Raji (cell line): Measurements from ENCODE around the gene CELF3.

Source experiments
- POLR2A ChIP-seq: IDR thresholded peaks from 2 replicates; pipeline ENCODE4 v1.6.1; 2011; ENCODE audit warnings: low read depth, low read length, control low read depth; ENCODE audit not compliant: insufficient read depth

The CELF3 gene

GRCh38 chr1:151716771-151717631 lies at the start of gene CELF3:
Gene CELF3 (minus strand): TSS chr1:151716803. CDS start chr1:151716020, 783 bp downstream.
- no peak for TF ChIP-seq POLR2A

DNA sequence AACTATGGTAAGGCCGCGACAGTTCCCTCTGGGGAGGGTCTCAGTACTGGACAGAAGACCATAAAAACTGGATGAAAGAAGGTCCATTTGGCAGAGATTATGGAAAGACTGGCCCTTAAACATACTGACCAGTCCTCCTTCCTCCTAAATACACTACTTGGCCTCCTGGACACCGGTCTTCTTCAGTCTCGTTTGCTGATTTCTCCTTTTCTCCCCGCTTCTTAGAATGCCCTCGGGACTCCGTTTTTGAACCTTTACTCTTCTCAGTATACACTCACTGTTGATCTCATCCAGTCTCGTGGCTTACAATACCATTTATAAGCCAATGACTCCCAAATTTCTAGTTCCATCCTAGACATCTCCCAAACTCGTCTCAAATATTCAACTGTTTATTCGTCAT lies 47.4 kb upstream of the CELF3 start:
- no peak for TF ChIP-seq POLR2A

- peak; percentile 70 for TF ChIP-seq POLR2A
Observed at GRCh38 chr1:151762941-151763921, 46.6 kb upstream of the CELF3 start, which contains the start of gene MRPL9. Gene MRPL9 (minus strand): TSS chr1:151763496. CDS start chr1:151763479, 17 bp downstream.

- TF ChIP-seq POLR2A = no peak
Observed at GRCh38 chr1:151760597-151761385, 44.2 kb upstream of the CELF3 start.

GRCh38 chr1:151759241-151759640 lies 42.6 kb upstream of the CELF3 start:
- no peak for TF ChIP-seq POLR2A

DNA sequence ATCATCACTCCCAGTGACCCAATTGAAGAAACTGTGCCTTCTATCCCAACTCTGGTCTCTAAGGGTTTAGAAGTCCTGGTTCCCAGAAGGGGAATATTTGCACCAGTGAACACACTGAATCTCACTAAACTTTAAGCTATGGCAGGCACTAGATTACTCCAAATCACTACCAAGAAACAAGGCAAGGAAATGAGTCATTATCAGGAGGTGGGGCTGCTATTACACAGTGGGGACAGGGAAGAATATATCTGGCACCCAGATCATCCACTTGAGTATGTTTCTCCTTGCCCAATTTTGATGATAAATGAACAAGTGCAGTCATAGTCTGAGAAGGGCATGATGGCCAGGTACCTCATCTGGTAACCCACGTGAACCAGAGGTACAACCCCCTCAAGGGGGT lies 39.7 kb upstream of the CELF3 start:
- TF ChIP-seq POLR2A = no peak

DNA sequence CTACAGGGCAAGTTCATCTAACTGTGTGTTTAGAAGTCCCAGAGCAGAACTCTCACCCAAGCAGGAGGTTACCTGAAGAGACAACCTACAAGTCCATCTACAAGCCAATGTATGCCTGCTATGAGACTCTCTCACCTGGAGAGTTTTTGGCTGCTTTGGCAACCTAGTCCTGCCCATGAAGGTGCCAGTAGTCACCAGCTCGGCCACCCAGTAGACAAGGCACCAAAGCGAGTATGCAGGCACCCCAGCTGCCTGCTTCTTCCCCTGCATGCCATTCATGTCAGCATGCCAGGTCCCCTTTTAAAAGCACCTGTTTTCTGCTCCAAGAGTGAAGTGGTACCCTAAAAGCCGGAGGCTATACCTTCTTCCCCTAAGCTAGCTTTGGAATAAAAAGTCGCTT lies 24.9 kb upstream of the CELF3 start:
- TF ChIP-seq POLR2A = no peak

GRCh38 chr1:151739590-151740355 lies 23.2 kb upstream of the CELF3 start:
- no peak for TF ChIP-seq POLR2A

GRCh38 chr1:151737479-151737878 lies 20.9 kb upstream of the CELF3 start:
- TF ChIP-seq POLR2A = no peak

DNA sequence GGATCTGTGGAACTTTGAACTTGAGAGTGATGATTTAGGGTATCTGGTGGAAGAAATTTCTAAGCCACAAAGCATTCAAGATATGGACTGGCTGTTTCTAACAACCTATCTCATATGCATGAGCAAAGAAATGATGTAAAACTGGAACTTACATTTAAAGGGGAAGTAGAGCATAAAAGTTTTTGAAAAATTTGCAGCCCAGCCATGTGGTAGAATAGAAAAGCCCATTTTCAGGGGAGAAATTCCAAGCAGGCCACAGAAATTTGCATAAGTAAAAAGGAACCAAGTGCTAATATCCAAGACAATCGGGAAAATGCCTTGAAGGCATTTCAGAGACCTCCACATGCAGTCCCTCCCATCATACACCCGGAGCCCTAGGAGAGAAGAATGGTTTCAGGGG lies 20.4 kb upstream of the CELF3 start:
- no peak for TF ChIP-seq POLR2A

DNA sequence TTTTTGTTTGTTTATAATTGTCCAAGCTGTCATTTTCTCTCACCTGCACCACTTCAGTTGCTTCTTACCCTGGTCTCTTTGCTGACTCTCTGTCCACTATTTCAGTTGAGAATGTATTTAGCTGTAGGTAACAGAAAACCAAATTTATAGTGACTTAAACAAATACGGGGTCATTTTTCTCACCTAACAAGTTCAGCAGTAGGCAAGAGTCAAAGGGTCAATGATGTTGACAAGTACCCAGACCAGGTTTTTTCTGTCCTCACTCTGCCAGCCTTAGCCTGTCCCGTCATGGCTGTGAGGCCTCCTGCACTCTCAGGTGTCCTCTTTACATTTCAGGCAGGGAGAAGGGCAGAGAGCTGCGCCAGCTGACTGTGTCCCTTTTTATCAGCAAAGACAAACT lies 16.5 kb upstream of the CELF3 start:
- TF ChIP-seq POLR2A = no peak

DNA sequence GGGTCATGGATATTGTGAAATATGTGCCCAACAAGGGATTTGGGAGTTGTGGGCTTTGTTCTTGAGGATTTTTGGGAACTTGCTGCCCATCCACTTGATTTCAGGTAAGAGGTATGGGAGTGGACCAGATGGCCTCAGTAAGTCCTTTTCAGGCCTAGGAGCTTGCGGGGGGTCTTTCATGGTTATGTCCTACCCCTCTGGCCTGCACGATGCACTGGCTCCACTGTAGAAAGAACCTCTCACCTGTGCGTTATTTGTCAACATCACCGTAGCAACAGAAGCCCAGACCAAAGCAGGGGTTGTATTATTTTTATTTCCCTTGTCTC lies 13.3 kb upstream of the CELF3 start:
- no peak for TF ChIP-seq POLR2A

GRCh38 chr1:151729157-151729965 lies 12.8 kb upstream of the CELF3 start:
- TF ChIP-seq POLR2A = no peak
